Upper lobe of left lung (tissue), 6 donors: Measurements from ENCODE around the gene F11. TPM values are rescaled to one million over a fixed set of nuclear protein-coding genes. Genes with fewer than 3 reads are reported as not detected.

Source experiments
- ATAC-seq, 2 donors: fragments of 200-7000 bp; cut with Tn5 transposase; one replicate each; pipeline ENCODE4 v1.9.1; 2022; ENCODE audit warnings: mild to moderate bottlenecking in 2 of 2, moderate library complexity in 2 of 2; ENCODE audit not compliant: low FRiP score in 2 of 2
- DNase-seq, 2 donors: peaks; one replicate each; pipeline ENCODE4 v3.0.0-alpha.2; 2019 to 2020
- H3K27ac ChIP-seq, 4 donors: fragments of 200-600 bp; sonication (generic); one replicate each; pipeline ENCODE4 v1.5.1; 2016 to 2019
- H3K27me3 ChIP-seq, 4 donors: fragments of 200-600 bp; sonication (generic); one replicate each; pipeline ENCODE4 v1.5.1; 2017 to 2019
- H3K36me3 ChIP-seq, 4 donors: fragments of 200-600 bp; sonication (generic); one replicate each; pipeline ENCODE4 v1.5.1; 2016 to 2019
- H3K4me1 ChIP-seq, 4 donors: fragments of 200-600 bp; sonication (generic); one replicate each; pipeline ENCODE4 v1.5.1; 2018 to 2019
- H3K4me3 ChIP-seq, 4 donors: fragments of 200-600 bp; sonication (generic); one replicate each; pipeline ENCODE4 v1.5.1; 2017 to 2019; ENCODE audit warnings: mild to moderate bottlenecking in 2 of 4, moderate library complexity in 1 of 4
- H3K9me3 ChIP-seq, 4 donors: fragments of 200-600 bp; sonication (generic); one replicate each; pipeline ENCODE4 v1.5.1; 2018 to 2019
- CTCF ChIP-seq, 6 experiments: fragments of 450-650 bp in 4 of 6; fragments of 200-600 bp in 2 of 6; sonication (generic) in 2 of 6; IDR thresholded peaks; one replicate each; pipeline ENCODE4 v1.5.1; 2016 to 2019; ENCODE audit warnings: antibody characterized with exemption in 6 of 6
- EP300 ChIP-seq, 4 donors: sonication (generic); formaldehyde crosslinking; IDR thresholded peaks; one replicate each; pipeline ENCODE4 v1.5.1; 2017; ENCODE audit warnings: antibody characterized with exemption in 4 of 4, control low read depth in 2 of 4
- POLR2A ChIP-seq, 4 donors: fragments of 450-650 bp; IDR thresholded peaks; one replicate each; pipeline ENCODE4 v1.5.1; 2016 to 2017; ENCODE audit warnings: antibody characterized with exemption in 4 of 4, mild to moderate bottlenecking in 2 of 4
- POLR2AphosphoS5 ChIP-seq, 2 donors: sonication (generic); formaldehyde crosslinking; IDR thresholded peaks; one replicate each; pipeline ENCODE4 v1.5.1; 2017; ENCODE audit warnings: antibody characterized with exemption in 2 of 2
- WGBS, 2 donors: methylation state at CpG; one replicate each; pipeline ENCODE4 v1.1.5; 2017 to 2018; 5-methylcytosine and 5-hydroxymethylcytosine counted together
- total RNA-seq, 6 donors: library from RNA; depleted of rRNA in 4 of 6; stranded (reverse); fragments of >200 nt in 4 of 6; gene quantifications; one replicate each; pipeline versions ENCODE4 v1.1.0 to v1.2.1, GENCODE V29; 2016 to 2021
- donor health status: DM: no; HTN: no; CAD: no; lungs with moderate emphysema.
- donor health status: DM: no; HTN: yes; CAD: no; lungs with severe emphysema.

The F11 gene
- total RNA-seq, 6 donors from 2014 or later: 5.6 to 39.8 (median 7.3) TPM

- Histone ChIP-seq H3K27ac (no peak overlapping the region), H3K4me1 (peaks cover 0 to 3% (median 2%) of the 10 kb centered on the region in 4 donors), H3K9me3 (peaks cover 0 to 9% (median 0%) of the 10 kb centered on the region in 4 donors), H3K36me3 (no peaks in the 10 kb centered on the region), H3K27me3 (no peaks in the 10 kb centered on the region), H3K4me3 (no peak overlapping the region)
- ATAC-seq (no peak), DNase-seq (no peak)
- TF ChIP-seq POLR2A (IDR thresholded peaks at IDR 0.05) (no peak), CTCF (IDR thresholded peaks at IDR 0.05) (no peak)
These were observed 40.1 kb upstream of the F11 start for GRCh38 chr4:186225848-186226247.

- Histone ChIP-seq H3K27me3 (no peaks in the 10 kb centered on the region), H3K4me3 (no peak overlapping the region), H3K27ac (no peak overlapping the region), H3K9me3 (peaks cover 0 to 9% (median 0%) of the 10 kb centered on the region in 4 donors), H3K4me1 (peaks cover 0 to 3% (median 2%) of the 10 kb centered on the region in 4 donors), H3K36me3 (no peaks in the 10 kb centered on the region)
- 92 to 100% methylated on average over 2 to 3 of the region's 3 CpGs for WGBS, 2 donors
- TF ChIP-seq POLR2A (IDR thresholded peaks at IDR 0.05): no peak
- DNase-seq (no peak), ATAC-seq (no peak)
These were observed 39.3 kb upstream of the F11 start for GRCh38 chr4:186226521-186227189.

- peaks cover 0 to 9% (median 0%) of the 10 kb centered on the region in 4 donors for H3K9me3 ChIP-seq
- H3K27ac ChIP-seq: no peak within 1 kb of the TSS
- WGBS, 2 donors: 61 to 64% methylated on average over 5 of the region's 5 CpGs
- H3K4me1 ChIP-seq: peaks cover 0 to 3% (median 2%) of the 10 kb centered on the region in 4 donors
- H3K27me3 ChIP-seq: no peaks in the 10 kb centered on the region
- TF ChIP-seq CTCF (IDR thresholded peaks at IDR 0.05): no peak
- TF ChIP-seq EP300 (IDR thresholded peaks at IDR 0.05): no peak
- TF ChIP-seq POLR2AphosphoS5 (IDR thresholded peaks at IDR 0.05): no peak
- no peak for TF ChIP-seq POLR2A (IDR thresholded peaks at IDR 0.05)
- no peak within 1 kb of the TSS for H3K4me3 ChIP-seq
- H3K36me3 ChIP-seq: no peaks in the 10 kb centered on the region
- ATAC-seq (no peak), DNase-seq (no peak)
These were observed 38.8 kb upstream of the F11 start, which contains the start of gene KLKB1 for GRCh38 chr4:186227221-186227620. KLKB1 (plus strand) TSS chr4:186227507; CDS start chr4:186228196, 689 bp downstream.

- Histone ChIP-seq H3K4me3 (no peak overlapping the region), H3K27ac (no peak overlapping the region), H3K9me3 (peaks cover 0 to 9% (median 0%) of the 10 kb centered on the region in 4 donors), H3K4me1 (peaks cover 0 to 3% (median 2%) of the 10 kb centered on the region in 4 donors), H3K36me3 (no peaks in the 10 kb centered on the region), H3K27me3 (no peaks in the 10 kb centered on the region)
- ATAC-seq (no peak), DNase-seq (no peak)
- 31 to 43% methylated on average over 2 of the region's 2 CpGs for WGBS, 2 donors
- TF ChIP-seq EP300 (IDR thresholded peaks at IDR 0.05): no peak
- no peak for TF ChIP-seq CTCF (IDR thresholded peaks at IDR 0.05)
- no peak for TF ChIP-seq POLR2AphosphoS5 (IDR thresholded peaks at IDR 0.05)
- no peak for TF ChIP-seq POLR2A (IDR thresholded peaks at IDR 0.05)
These were observed 38.1 kb upstream of the F11 start for GRCh38 chr4:186227744-186228513.

GRCh38 chr4:186228514-186228894 lies 37.5 kb upstream of the F11 start:
- DNase-seq (no peak), ATAC-seq (no peak)
- H3K27me3 ChIP-seq: no peaks in the 10 kb centered on the region
- TF ChIP-seq POLR2A (IDR thresholded peaks at IDR 0.05): no peak
- no peak for TF ChIP-seq EP300 (IDR thresholded peaks at IDR 0.05)
- no peak for TF ChIP-seq POLR2AphosphoS5 (IDR thresholded peaks at IDR 0.05)
- no peak for TF ChIP-seq CTCF (IDR thresholded peaks at IDR 0.05)
- 60 to 77% methylated on average over 2 of the region's 2 CpGs for WGBS, 2 donors
- no peak overlapping the region for H3K27ac ChIP-seq
- H3K36me3 ChIP-seq: no peaks in the 10 kb centered on the region
- no peak overlapping the region for H3K4me3 ChIP-seq
- peaks cover 0 to 9% (median 0%) of the 10 kb centered on the region in 4 donors for H3K9me3 ChIP-seq
- H3K4me1 ChIP-seq: peaks cover 0 to 3% (median 2%) of the 10 kb centered on the region in 4 donors
